ENCODE data around the gene ROR2. TPM values are rescaled to one million over a fixed set of nuclear protein-coding genes. Genes with fewer than 3 reads are reported as not detected.
"Not testable (repeated sequence)": the region's sequence is repeated elsewhere in the genome, so short reads cannot be mapped to it uniquely, and the experiment has no call there.

The ROR2 gene
- total RNA-seq, 1 experiment from 2014 or later: 0.68 TPM

- Histone ChIP-seq H3K27me3 (replicated peaks; ENCODE audit: control insufficient read depth, insufficient read depth, low read length) (no peaks in the 10 kb centered on the region), H3K36me3 (ENCODE audit: control insufficient read depth, insufficient read depth, low read length) (no peaks in the 10 kb centered on the region), H3K9me3 (no peaks in the 10 kb centered on the region), H3K4me3 (ENCODE audit: low read depth, low read length) (no peak overlapping the region), H3K4me1 (no peaks in the 10 kb centered on the region)
- Mint-ChIP-seq H3K4me3 (ENCODE audit: unreplicated experiment) (no peak overlapping the region), H3K9me3 (ENCODE audit: unreplicated experiment) (no peaks in the 10 kb centered on the region), H3K27me3 (ENCODE audit: insufficient read depth, unreplicated experiment) (peaks cover 2% of the 10 kb centered on the region), H3K27ac (ENCODE audit: unreplicated experiment) (no peak overlapping the region), H3K4me1 (ENCODE audit: low read depth, unreplicated experiment) (peaks cover 6% of the 10 kb centered on the region), H3K36me3 (ENCODE audit: insufficient read depth, unreplicated experiment) (no peaks in the 10 kb centered on the region)
- DNase-seq: no peak
- TF ChIP-seq CTCF (IDR thresholded peaks at IDR 0.05; ENCODE audit: insufficient read depth in 1 of 2, low read depth in 1 of 2, low read length in 1 of 2, severe bottlenecking in 1 of 2, unreplicated experiment in 1 of 2): no peak
- POLR2A ChIA-PET: no interaction called here
- intact Hi-C loops (cut with micrococcal nuclease; ENCODE audit: unreplicated experiment): no loop called here
- CTCF ChIA-PET: no interaction called here
- BruUV-seq (replicated peaks): no TSS peak
These were observed 154.3 kb downstream of the ROR2 start for GRCh38 chr9:91795598-91796241.

DNA sequence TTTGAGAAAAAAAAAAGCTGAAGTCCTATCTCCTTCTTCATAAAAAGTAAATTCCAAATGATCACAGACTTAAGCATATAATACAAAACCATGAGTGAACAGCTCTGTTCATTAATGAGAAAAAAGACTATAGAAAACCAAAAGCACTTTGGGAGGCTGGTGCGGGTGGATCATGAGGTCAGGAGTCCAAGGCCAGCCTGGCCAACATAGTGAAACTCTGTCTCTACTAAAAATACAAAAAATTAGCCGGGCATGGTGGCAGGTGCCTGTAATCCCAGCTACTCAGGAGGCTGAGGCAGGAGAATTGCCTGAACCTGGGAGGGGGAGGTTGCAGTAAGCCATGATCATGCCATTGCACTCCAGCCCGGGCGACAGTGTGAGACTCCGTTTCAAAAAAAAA lies 156.7 kb downstream of the ROR2 start:
- H3K9me3 Mint-ChIP-seq (ENCODE audit: unreplicated experiment); BruUV-seq (replicated peaks); CTCF ChIA-PET: not testable (repeated sequence)

DNA sequence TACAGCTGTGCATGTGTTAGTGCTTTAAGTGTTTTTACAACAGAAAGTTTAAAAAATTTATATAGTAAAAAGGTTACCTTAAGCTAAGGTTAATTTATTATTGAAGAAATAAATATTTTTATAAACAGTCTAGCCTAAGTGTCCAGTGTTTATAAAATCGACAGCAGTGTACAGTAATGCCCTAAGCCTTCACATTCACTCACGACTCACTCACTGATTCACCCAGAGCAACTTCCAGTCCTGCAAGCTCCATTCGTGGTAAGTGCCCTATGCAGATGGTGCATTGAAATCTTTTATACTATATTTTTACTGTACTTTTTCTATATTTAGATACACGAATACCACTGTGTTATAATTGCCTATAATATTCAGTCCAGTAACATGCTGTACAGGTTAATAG lies 159.1 kb downstream of the ROR2 start:
- no peaks in the 10 kb centered on the region for H3K36me3 ChIP-seq (ENCODE audit: control insufficient read depth, insufficient read depth, low read length)
- ChIA-PET CTCF (no interaction called here), POLR2A (no interaction called here)
- Mint-ChIP-seq H3K27ac (ENCODE audit: unreplicated experiment) (no peak overlapping the region), H3K4me1 (ENCODE audit: low read depth, unreplicated experiment) (no peaks in the 10 kb centered on the region), H3K4me3 (ENCODE audit: unreplicated experiment) (no peak overlapping the region), H3K9me3 (ENCODE audit: unreplicated experiment) (no peaks in the 10 kb centered on the region), H3K36me3 (ENCODE audit: insufficient read depth, unreplicated experiment) (no peaks in the 10 kb centered on the region), H3K27me3 (ENCODE audit: insufficient read depth, unreplicated experiment) (peaks cover 4% of the 10 kb centered on the region)
- DNase-seq: no peak
- no peaks in the 10 kb centered on the region for H3K27me3 ChIP-seq (replicated peaks; ENCODE audit: control insufficient read depth, insufficient read depth, low read length)
- intact Hi-C loops (cut with micrococcal nuclease; ENCODE audit: unreplicated experiment): no loop called here
- BruUV-seq (replicated peaks): no TSS peak
- H3K4me1 ChIP-seq: no peaks in the 10 kb centered on the region
- no peak for TF ChIP-seq CTCF (IDR thresholded peaks at IDR 0.05; ENCODE audit: insufficient read depth in 1 of 2, low read depth in 1 of 2, low read length in 1 of 2, severe bottlenecking in 1 of 2, unreplicated experiment in 1 of 2)
- no peaks in the 10 kb centered on the region for H3K9me3 ChIP-seq
- H3K4me3 ChIP-seq (ENCODE audit: low read depth, low read length): no peak overlapping the region

More for the DNA sequence above, 156.7 kb downstream of the ROR2 start:
- H3K4me3 Mint-ChIP-seq (ENCODE audit: unreplicated experiment); H3K36me3 ChIP-seq (ENCODE audit: control insufficient read depth, insufficient read depth, low read length); H3K9me3 ChIP-seq; H3K4me1 Mint-ChIP-seq (ENCODE audit: low read depth, unreplicated experiment); H3K4me3 ChIP-seq (ENCODE audit: low read depth, low read length); H3K27me3 ChIP-seq (replicated peaks; ENCODE audit: control insufficient read depth, insufficient read depth, low read length); POLR2A ChIA-PET; DNase-seq; intact Hi-C loops (cut with micrococcal nuclease; ENCODE audit: unreplicated experiment); H3K4me1 ChIP-seq; H3K36me3 Mint-ChIP-seq (ENCODE audit: insufficient read depth, unreplicated experiment); H3K27ac Mint-ChIP-seq (ENCODE audit: unreplicated experiment); H3K27me3 Mint-ChIP-seq (ENCODE audit: insufficient read depth, unreplicated experiment): not testable (repeated sequence)

- Histone ChIP-seq H3K27me3 (replicated peaks; ENCODE audit: control insufficient read depth, insufficient read depth, low read length) (no peaks in the 10 kb centered on the region), H3K4me1 (no peaks in the 10 kb centered on the region), H3K4me3 (ENCODE audit: low read depth, low read length) (no peak overlapping the region), H3K36me3 (ENCODE audit: control insufficient read depth, insufficient read depth, low read length) (no peaks in the 10 kb centered on the region), H3K9me3 (no peaks in the 10 kb centered on the region)
- no peaks in the 10 kb centered on the region for H3K9me3 Mint-ChIP-seq (ENCODE audit: unreplicated experiment)
- H3K27me3 Mint-ChIP-seq (ENCODE audit: insufficient read depth, unreplicated experiment): peaks cover 7% of the 10 kb centered on the region
- no TSS peak for BruUV-seq (replicated peaks)
- ChIA-PET CTCF (no interaction called here), POLR2A (no interaction called here)
- H3K27ac Mint-ChIP-seq (ENCODE audit: unreplicated experiment): no peak overlapping the region
- no peaks in the 10 kb centered on the region for H3K4me1 Mint-ChIP-seq (ENCODE audit: low read depth, unreplicated experiment)
- no peak overlapping the region for H3K4me3 Mint-ChIP-seq (ENCODE audit: unreplicated experiment)
- no peak for DNase-seq
- intact Hi-C loops (cut with micrococcal nuclease; ENCODE audit: unreplicated experiment): no loop called here
- no peak for TF ChIP-seq CTCF (IDR thresholded peaks at IDR 0.05; ENCODE audit: insufficient read depth in 1 of 2, low read depth in 1 of 2, low read length in 1 of 2, severe bottlenecking in 1 of 2, unreplicated experiment in 1 of 2)
- H3K36me3 Mint-ChIP-seq (ENCODE audit: insufficient read depth, unreplicated experiment): no peaks in the 10 kb centered on the region
These were observed 160.1 kb downstream of the ROR2 start for GRCh38 chr9:91789941-91790340.
